ENCODE results near the gene PTPRE.

PTPRE gene

DNA sequence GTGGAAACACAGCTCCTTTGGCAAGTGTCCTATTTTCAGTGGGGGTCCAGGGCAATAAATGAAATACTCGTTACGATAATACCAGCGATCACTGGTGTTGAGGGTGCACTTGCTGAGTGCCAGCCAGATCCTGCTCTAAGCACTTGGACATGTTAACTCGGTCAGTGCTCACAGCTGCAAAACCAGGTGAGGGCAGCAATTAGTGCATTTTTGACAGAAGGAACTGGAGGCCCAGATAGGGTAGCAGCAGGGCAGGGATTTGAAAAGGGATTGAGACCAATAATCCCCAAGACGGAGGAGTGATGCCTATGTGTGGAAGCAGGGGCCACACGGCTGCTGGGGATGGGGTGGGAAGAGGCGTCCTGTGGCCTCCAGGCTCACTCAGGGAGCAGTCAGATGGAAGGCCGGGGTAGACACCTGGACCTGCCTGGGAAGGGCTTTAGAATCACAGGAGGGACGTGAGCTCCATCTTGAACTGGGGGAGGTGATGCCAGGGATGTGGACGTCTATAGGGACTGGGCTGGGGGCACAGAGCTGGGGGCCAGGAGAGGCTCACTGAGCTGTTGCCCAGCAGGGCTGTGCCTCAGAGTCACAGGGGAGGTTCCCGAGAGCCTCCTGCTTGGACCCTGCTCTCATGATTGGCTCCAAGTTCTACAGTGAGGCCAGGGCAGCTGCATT is 14.3 kb downstream of the PTPRE start:
- H3K27ac ChIP-seq = peak overlapping the region; percentile 89
- DNase-seq = no peak
- in situ Hi-C loops (cut with HindIII; ENCODE audit: low pct_ligation_motif_present, low sequenced_read_pairs) = no loop called here
- H3K27me3 ChIP-seq (replicated peaks) = no peaks in the 10 kb centered on the region
- TF ChIP-seq, protein P1, sequence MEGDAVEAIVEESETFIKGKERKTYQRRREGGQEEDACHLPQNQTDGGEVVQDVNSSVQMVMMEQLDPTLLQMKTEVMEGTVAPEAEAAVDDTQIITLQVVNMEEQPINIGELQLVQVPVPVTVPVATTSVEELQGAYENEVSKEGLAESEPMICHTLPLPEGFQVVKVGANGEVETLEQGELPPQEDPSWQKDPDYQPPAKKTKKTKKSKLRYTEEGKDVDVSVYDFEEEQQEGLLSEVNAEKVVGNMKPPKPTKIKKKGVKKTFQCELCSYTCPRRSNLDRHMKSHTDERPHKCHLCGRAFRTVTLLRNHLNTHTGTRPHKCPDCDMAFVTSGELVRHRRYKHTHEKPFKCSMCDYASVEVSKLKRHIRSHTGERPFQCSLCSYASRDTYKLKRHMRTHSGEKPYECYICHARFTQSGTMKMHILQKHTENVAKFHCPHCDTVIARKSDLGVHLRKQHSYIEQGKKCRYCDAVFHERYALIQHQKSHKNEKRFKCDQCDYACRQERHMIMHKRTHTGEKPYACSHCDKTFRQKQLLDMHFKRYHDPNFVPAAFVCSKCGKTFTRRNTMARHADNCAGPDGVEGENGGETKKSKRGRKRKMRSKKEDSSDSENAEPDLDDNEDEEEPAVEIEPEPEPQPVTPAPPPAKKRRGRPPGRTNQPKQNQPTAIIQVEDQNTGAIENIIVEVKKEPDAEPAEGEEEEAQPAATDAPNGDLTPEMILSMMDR (IDR thresholded peaks at IDR 0.05; ENCODE audit: low read depth, low read length, missing control alignments) = no peak
- no peaks in the 10 kb centered on the region for H3K36me3 ChIP-seq (replicated peaks)
- no peak overlapping the region for H3K4me3 ChIP-seq (ENCODE audit: low read depth, low read length)

DNA sequence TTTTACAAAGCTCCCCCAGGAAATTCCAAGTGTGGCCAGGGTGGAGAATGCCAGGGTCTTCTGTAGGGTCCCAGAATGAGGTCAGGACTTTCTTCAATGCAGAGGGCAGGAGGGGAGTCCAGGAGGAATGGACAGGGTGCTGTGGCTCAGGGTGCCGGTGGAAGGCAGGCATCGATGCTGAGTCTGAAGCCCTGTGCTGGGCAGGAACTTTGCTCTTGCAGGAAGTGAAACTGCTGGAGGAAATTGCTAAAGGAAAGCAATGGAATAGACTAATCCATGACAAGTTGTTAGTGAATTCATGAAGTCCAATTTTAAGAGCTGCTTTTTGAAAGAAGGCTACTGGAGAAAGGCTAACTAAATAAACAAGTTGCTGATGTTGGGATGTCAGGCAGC is 14.8 kb downstream of the PTPRE start:
- Histone ChIP-seq H3K4me3 (ENCODE audit: low read depth, low read length) (no peak overlapping the region), H3K27me3 (replicated peaks) (no peaks in the 10 kb centered on the region), H3K36me3 (replicated peaks) (no peaks in the 10 kb centered on the region), H3K27ac (peak overlapping the region; percentile 88)
- TF ChIP-seq, protein P1 (IDR thresholded peaks at IDR 0.05; ENCODE audit: low read depth, low read length, missing control alignments) = no peak
- in situ Hi-C loops (cut with HindIII; ENCODE audit: low pct_ligation_motif_present, low sequenced_read_pairs) = no loop called here
- no peak for DNase-seq

DNA sequence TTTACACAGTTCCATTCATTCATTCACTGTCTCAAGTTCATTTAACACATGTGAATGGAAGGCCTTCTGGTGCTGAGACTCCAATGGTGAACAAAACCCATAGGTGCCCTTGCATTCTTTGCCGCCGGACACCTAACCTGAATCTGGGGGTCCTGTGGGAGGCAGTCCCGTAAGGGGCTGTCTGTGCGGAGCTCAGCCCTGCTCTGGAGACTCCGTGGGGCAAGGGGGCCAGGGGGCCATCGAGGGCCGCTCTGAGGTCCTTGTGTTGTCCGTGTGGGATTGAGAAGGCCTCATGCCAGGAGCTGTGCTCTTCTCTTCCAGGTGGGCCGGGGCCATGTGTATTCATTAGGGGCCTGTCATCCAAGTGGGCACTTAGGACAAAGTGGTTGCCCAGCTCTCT is 15.3 kb downstream of the PTPRE start:
- Histone ChIP-seq H3K4me3 (ENCODE audit: low read depth, low read length) (no peak overlapping the region), H3K27ac (peak overlapping the region; percentile 88), H3K27me3 (replicated peaks) (no peaks in the 10 kb centered on the region), H3K36me3 (replicated peaks) (no peaks in the 10 kb centered on the region)
- in situ Hi-C loops (cut with HindIII; ENCODE audit: low pct_ligation_motif_present, low sequenced_read_pairs) = no loop called here
- DNase-seq = no peak
- TF ChIP-seq, protein P1 (IDR thresholded peaks at IDR 0.05; ENCODE audit: low read depth, low read length, missing control alignments) = no peak

DNA sequence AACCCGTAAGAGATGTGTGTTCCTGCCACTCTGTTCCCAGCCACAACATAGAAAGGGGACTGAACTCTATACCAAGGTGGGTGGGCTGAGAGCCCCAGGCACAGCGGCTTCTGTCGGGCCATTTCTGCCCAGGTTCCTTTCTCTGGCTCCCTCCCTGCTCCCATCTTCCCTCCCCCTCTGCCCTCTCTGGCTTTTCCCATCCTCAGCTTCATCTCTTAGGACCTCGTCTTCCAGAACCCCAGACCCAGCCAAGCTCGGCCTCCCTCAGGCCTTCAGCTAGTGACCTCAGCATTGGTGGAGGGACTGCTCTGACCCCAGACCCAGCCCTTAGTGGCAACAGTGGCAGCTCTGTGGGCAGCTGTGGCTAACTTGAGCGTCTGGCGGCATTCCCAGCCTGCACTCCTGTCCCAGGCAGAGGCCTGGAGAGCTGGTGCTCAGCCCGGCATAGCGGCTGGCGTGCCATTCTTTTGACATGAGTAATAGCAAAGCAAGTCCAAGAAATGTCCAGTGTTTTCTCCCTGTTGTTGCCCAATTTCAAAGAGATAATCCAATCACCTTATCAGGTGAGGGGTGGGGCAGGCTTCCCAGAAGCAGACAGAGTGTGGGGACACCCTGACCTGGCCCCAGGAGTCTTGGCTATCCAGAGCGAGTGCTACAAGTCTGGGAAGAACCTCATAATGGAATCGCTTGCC is 15.9 kb downstream of the PTPRE start:
- Histone ChIP-seq H3K4me3 (ENCODE audit: low read depth, low read length) (no peak overlapping the region), H3K36me3 (replicated peaks) (no peaks in the 10 kb centered on the region), H3K27ac (peak overlapping the region; percentile 88), H3K27me3 (replicated peaks) (no peaks in the 10 kb centered on the region)
- in situ Hi-C loops (cut with HindIII; ENCODE audit: low pct_ligation_motif_present, low sequenced_read_pairs) = no loop called here
- peak; percentile 95 for DNase-seq
- TF ChIP-seq, protein P1 (IDR thresholded peaks at IDR 0.05; ENCODE audit: low read depth, low read length, missing control alignments) = no peak

DNA sequence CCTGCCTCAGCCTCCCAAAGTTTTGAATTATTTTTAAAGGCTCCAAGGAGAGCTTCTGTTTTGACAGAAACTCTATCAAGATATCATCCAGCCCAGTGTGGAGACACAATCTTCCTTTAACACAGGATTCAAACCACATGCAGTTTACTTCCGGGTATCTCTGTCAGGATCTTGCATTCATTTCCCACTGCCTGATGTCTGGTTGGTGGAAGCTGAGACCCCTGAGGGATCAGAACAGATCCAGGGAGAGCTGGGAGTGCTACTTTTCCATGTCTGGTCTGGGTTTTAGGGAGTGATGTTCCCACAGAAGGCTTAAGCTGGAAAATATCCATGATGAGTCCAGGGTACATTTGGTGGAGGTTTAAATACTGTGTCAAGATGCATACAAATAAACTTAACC is 16.7 kb downstream of the PTPRE start:
- in situ Hi-C loops (cut with HindIII; ENCODE audit: low pct_ligation_motif_present, low sequenced_read_pairs) = no loop called here
- Histone ChIP-seq H3K4me3 (ENCODE audit: low read depth, low read length) (no peak overlapping the region), H3K27me3 (replicated peaks) (no peaks in the 10 kb centered on the region), H3K36me3 (replicated peaks) (no peaks in the 10 kb centered on the region), H3K27ac (peak overlapping the region; percentile 88)
- TF ChIP-seq, protein P1 (IDR thresholded peaks at IDR 0.05; ENCODE audit: low read depth, low read length, missing control alignments) = no peak
- DNase-seq = no peak

Measured in brain microvascular endothelial cell (primary cell).